GM03348 (cell line): ENCODE results near the gene MYRFL.
"Not testable (repeated sequence)": the region's sequence is repeated elsewhere in the genome, so short reads cannot be mapped to it uniquely, and the experiment has no call there.

Experiments used
- DNase-seq: peaks from one replicate; pipeline ENCODE4 v3.0.0; 2012; ENCODE audit warnings: low spot score

MYRFL gene

GRCh38 chr12:69988481-69989321 lies 163.7 kb downstream of the MYRFL start:
- peak; percentile 45 for DNase-seq

GRCh38 chr12:69991690-69992288 lies 166.8 kb downstream of the MYRFL start:
- DNase-seq = no peak

- no peak for DNase-seq
Observed at GRCh38 chr12:69993433-69993832, 168.4 kb downstream of the MYRFL start.

GRCh38 chr12:69994086-69994485 lies 169.1 kb downstream of the MYRFL start:
- DNase-seq = not testable (repeated sequence)

GRCh38 chr12:69994724-69995173 lies 169.7 kb downstream of the MYRFL start:
- DNase-seq = no peak

GRCh38 chr12:69996241-69996640 lies 171.2 kb downstream of the MYRFL start:
- no peak for DNase-seq

DNA sequence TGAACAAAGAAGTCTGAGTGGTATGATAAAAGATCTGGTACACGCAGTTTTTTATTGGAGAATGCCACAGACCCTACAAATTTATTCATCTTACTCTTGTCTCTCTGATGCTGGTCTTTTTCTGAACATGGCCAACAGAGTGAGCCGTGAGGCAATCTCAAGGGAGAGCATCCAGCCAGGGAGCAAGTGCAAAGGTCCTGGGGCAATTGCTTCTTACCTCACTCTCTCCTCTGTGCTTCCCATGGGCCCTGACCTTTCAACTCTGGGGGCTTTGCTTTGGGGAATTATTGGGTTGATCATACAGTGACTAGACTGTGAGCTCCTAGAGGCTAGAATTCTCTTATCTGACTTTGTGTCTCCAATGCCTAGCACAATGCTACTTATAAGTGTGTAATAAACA lies 171.7 kb downstream of the MYRFL start:
- DNase-seq = no peak

- no peak for DNase-seq
Observed at GRCh38 chr12:69998011-69998410, 173.0 kb downstream of the MYRFL start.

DNA sequence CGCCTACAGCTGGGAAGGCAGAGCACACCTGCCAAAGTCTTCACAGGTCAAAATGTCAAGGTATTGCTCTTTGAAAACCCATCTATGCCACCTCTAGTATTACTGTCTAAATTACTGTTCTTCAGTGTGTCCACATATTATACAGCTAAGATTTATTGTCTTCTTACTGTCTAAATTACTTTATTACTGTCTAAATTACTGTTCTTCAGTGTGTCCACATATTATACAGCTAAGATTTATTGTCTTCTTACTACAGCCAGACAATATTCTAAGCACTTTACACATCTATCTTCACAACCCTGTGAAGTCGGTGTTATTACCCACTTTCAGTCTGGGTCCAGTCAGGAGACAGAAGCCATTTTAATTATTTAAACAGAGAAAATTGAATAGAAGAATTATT lies 173.9 kb downstream of the MYRFL start:
- no peak for DNase-seq

DNA sequence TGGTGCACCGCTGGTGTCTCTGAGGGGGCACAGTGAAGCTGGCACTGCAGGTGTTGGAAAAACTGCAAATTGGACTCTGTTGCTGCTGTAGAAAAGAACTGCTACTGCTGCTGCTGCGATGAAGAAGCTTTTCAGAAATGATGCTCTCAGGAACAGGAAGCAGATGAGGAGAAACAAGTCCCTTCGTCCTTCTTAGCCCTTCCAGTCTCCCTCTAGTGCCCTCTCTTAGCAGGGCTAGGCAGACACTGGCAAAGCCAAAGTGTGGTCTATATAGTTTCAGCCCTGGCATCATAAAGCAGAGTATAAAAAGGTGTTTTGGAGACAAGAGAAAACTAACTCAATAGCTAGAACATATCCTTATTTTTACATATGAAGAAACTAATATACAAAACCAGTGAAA lies 174.5 kb downstream of the MYRFL start:
- DNase-seq = no peak

DNA sequence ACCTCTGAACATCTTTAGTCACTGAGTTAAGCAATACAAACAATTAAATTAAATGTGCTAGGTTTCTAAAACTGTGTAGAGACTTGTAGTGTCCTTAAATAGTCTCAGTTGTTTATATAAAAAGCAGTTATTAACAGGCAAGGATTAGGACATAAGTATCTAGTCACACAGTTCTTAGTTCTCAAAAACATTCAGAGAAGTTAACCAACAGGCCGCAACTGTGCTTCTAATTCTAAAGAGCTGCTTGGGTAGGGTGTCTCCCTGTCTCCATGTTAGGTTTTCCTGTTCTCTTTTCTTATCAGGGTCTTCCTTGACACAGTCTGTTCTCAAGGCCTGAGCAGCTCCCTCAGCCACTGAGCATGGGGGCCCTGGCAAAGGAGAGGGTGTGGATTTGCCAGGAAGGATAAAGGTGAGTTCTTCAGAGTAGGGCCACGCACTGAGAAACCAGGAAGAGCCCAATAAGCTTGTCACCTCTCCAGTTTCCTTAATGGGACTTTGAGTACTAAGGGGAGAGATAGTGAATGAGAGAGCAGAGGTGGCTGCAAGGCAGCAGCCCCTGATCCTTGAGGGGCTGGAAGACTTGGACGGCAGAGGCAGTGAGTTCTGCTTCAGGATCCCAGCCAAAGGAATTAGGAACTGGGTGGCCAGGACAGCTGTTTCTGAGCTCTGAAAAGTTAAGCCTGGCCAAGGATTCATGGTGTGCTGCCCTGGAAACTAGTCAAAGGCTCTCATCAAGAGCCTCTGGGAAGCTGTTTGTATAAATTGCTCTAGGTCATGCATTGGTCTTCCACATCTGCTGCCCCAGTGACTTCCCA lies 177.3 kb downstream of the MYRFL start:
- peak; percentile 11 for DNase-seq

GRCh38 chr12:70002912-70003255 lies 177.9 kb downstream of the MYRFL start:
- no peak for DNase-seq

GRCh38 chr12:70005864-70006618 lies 181.0 kb downstream of the MYRFL start:
- no peak for DNase-seq

- DNase-seq = no peak
Observed at GRCh38 chr12:70006619-70006973, 181.6 kb downstream of the MYRFL start.

DNA sequence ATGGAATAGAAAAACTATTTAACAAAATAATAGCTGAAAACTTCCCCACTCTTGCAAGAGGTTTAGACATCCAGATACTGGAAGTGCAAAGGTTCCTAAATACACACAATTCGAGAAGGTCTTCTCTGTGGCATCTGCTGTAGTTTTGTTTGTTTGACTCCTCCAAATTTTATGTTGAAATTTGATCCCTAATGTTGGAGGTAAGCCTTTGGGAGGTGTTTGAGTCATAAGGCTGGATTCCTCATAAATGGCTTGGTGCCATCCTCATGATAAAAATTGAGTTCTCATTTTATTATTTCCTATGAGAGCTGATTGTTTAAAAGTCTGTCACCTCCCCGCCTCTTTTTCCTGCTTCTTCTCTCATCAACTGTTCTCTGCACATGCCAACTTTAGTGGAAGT lies 182.7 kb downstream of the MYRFL start:
- no peak for DNase-seq
